SK-N-SH treated with all-trans-retinoic acid at 6 μM for 48 hours (cell line): ENCODE data around the gene KLHL42.

ENCODE experiments used
- ARNTL ChIP-seq: fragments of 450-650 bp; formaldehyde crosslinking; IDR thresholded peaks from 2 replicates; pipeline ENCODE4 v1.5.0; 2020; ENCODE audit warnings: low read depth, mild to moderate bottlenecking, moderate library complexity, borderline replicate concordance
- GLIS3 ChIP-seq: fragments of 250-450 bp; sonication (Bioruptor Pico); IDR thresholded peaks from 2 replicates; pipeline ENCODE4 v1.5.0; 2020; ENCODE audit warnings: mild to moderate bottlenecking, moderate library complexity
- ISL1 ChIP-seq: fragments of 250-450 bp; sonication (Bioruptor Pico); IDR thresholded peaks from 2 replicates; pipeline ENCODE4 v2.1.2; 2022; ENCODE audit warnings: mild to moderate bottlenecking, moderate library complexity
- OSR1 ChIP-seq: fragments of 250-450 bp; sonication (Bioruptor Pico); IDR thresholded peaks from 2 replicates; pipeline ENCODE4 v1.8.0; 2022; ENCODE audit warnings: moderate library complexity, mild to moderate bottlenecking, inconsistent platforms
- PATZ1 ChIP-seq: fragments of 250-450 bp; sonication (Bioruptor Pico); IDR thresholded peaks from 2 replicates; pipeline ENCODE4 v1.8.0; 2020; ENCODE audit warnings: mild to moderate bottlenecking, moderate library complexity, borderline replicate concordance
- PPARA ChIP-seq: fragments of 250-450 bp; sonication (Bioruptor Pico); IDR thresholded peaks from 2 replicates; pipeline ENCODE4 v1.5.0; 2020; ENCODE audit warnings: mild to moderate bottlenecking, borderline replicate concordance
- SNAI2 ChIP-seq: fragments of 250-450 bp; sonication (Bioruptor Pico); IDR thresholded peaks from 2 replicates; pipeline ENCODE4 v1.5.0; 2020; ENCODE audit warnings: mild to moderate bottlenecking, moderate library complexity
- TOX ChIP-seq: fragments of 250-450 bp; sonication (Bioruptor Pico); IDR thresholded peaks from 2 replicates; pipeline ENCODE4 v1.8.0; 2021; ENCODE audit warnings: mild to moderate bottlenecking, moderate library complexity, borderline replicate concordance
- ZFP3 ChIP-seq: fragments of 250-450 bp; sonication (Bioruptor Pico); IDR thresholded peaks from 2 replicates; pipeline ENCODE4 v1.5.0; 2020; ENCODE audit warnings: mild to moderate bottlenecking, moderate library complexity
- ZFP30 ChIP-seq: fragments of 450-650 bp; formaldehyde crosslinking; IDR thresholded peaks from 2 replicates; pipeline ENCODE4 v1.5.0; 2022; ENCODE audit warnings: mild to moderate bottlenecking, moderate library complexity
- ZNF70 ChIP-seq: fragments of 450-650 bp; formaldehyde crosslinking; IDR thresholded peaks from 2 replicates; pipeline ENCODE4 v1.5.0; 2020; ENCODE audit warnings: mild to moderate bottlenecking, moderate library complexity

- TF ChIP-seq ARNTL (no peak), ZFP3 (CRISPR knock-in tag) (no peak), ISL1 (no peak), SNAI2 (CRISPR knock-in tag) (no peak), PATZ1 (CRISPR knock-in tag) (no peak), ZFP30 (CRISPR knock-in tag) (no peak), TOX (CRISPR knock-in tag) (no peak), ZNF70 (CRISPR knock-in tag) (no peak), OSR1 (CRISPR knock-in tag) (no peak), GLIS3 (CRISPR knock-in tag) (no peak), PPARA (CRISPR knock-in tag) (no peak)
Measured at GRCh38 chr12:27808841-27809240, 28.8 kb downstream of the KLHL42 start.
